HL-60 (cell line): ENCODE data around the gene ZNF672.

Source experiments
- TF ChIP-seq, protein P1 (sequence below): IDR thresholded peaks from one replicate; pipeline ENCODE4 v1.5.1; 2011; ENCODE audit warnings: low read length, control low read depth, inconsistent platforms; ENCODE audit not compliant: insufficient read depth
- TF ChIP-seq, protein P2 (sequence below): IDR thresholded peaks from 2 replicates; pipeline ENCODE4 v1.6.1; 2012; ENCODE audit warnings: low read depth; ENCODE audit not compliant: insufficient replicate concordance

DNA sequence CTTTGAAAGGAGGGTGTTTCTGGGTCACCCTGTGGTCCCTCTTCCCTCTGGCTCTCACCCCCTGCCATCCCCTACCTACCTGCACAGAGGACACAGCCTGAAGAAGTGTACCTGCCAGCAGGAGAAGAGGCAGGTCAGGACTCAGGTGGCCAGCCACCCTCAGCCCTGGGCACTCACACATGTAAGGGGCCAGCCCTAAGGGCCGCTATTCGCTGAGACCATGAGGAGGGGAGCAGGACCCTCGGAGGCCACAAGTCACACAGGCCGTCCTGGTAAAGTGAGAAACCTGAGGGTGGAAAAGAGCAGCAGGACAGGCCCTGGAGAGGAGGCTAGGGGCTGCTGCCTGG, 19.7 kb downstream of the ZNF672 start:
- TF ChIP-seq, protein P1, sequence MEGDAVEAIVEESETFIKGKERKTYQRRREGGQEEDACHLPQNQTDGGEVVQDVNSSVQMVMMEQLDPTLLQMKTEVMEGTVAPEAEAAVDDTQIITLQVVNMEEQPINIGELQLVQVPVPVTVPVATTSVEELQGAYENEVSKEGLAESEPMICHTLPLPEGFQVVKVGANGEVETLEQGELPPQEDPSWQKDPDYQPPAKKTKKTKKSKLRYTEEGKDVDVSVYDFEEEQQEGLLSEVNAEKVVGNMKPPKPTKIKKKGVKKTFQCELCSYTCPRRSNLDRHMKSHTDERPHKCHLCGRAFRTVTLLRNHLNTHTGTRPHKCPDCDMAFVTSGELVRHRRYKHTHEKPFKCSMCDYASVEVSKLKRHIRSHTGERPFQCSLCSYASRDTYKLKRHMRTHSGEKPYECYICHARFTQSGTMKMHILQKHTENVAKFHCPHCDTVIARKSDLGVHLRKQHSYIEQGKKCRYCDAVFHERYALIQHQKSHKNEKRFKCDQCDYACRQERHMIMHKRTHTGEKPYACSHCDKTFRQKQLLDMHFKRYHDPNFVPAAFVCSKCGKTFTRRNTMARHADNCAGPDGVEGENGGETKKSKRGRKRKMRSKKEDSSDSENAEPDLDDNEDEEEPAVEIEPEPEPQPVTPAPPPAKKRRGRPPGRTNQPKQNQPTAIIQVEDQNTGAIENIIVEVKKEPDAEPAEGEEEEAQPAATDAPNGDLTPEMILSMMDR: no peak
- TF ChIP-seq, protein P2, sequence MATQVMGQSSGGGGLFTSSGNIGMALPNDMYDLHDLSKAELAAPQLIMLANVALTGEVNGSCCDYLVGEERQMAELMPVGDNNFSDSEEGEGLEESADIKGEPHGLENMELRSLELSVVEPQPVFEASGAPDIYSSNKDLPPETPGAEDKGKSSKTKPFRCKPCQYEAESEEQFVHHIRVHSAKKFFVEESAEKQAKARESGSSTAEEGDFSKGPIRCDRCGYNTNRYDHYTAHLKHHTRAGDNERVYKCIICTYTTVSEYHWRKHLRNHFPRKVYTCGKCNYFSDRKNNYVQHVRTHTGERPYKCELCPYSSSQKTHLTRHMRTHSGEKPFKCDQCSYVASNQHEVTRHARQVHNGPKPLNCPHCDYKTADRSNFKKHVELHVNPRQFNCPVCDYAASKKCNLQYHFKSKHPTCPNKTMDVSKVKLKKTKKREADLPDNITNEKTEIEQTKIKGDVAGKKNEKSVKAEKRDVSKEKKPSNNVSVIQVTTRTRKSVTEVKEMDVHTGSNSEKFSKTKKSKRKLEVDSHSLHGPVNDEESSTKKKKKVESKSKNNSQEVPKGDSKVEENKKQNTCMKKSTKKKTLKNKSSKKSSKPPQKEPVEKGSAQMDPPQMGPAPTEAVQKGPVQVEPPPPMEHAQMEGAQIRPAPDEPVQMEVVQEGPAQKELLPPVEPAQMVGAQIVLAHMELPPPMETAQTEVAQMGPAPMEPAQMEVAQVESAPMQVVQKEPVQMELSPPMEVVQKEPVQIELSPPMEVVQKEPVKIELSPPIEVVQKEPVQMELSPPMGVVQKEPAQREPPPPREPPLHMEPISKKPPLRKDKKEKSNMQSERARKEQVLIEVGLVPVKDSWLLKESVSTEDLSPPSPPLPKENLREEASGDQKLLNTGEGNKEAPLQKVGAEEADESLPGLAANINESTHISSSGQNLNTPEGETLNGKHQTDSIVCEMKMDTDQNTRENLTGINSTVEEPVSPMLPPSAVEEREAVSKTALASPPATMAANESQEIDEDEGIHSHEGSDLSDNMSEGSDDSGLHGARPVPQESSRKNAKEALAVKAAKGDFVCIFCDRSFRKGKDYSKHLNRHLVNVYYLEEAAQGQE: no peak
